Stimulated activated CD4-positive, alpha-beta T cell treated with anti-CD3 and anti-CD28 coated beads, Interleukin-4, amount 100 ng/mL, for 1 hour (primary cell): ENCODE measurements around the gene GALNT2.

ENCODE experiments used
- DNase-seq: peaks from one replicate; pipeline ENCODE4 v3.0.0-alpha.2; 2020

Gene GALNT2

DNA sequence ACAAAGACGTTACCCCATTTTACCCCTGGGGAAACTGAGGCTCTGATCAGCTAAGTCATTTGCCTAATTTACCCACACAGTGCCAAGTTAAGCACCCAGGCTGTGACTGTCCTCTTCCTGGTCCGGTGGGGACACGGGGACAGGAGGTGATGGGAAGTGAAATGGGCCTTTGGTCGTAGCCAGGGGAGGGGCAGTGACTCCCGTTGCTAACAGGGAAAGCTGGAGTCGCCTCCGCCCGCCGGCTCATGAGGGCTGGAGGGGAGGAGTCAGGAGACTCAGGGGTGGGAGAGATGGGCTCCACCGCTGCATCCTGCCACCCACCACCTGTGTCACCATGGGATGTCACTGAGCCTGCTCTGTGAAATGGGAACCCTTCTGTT, 219.8 kb downstream of the GALNT2 start:
- DNase-seq: no peak

DNA sequence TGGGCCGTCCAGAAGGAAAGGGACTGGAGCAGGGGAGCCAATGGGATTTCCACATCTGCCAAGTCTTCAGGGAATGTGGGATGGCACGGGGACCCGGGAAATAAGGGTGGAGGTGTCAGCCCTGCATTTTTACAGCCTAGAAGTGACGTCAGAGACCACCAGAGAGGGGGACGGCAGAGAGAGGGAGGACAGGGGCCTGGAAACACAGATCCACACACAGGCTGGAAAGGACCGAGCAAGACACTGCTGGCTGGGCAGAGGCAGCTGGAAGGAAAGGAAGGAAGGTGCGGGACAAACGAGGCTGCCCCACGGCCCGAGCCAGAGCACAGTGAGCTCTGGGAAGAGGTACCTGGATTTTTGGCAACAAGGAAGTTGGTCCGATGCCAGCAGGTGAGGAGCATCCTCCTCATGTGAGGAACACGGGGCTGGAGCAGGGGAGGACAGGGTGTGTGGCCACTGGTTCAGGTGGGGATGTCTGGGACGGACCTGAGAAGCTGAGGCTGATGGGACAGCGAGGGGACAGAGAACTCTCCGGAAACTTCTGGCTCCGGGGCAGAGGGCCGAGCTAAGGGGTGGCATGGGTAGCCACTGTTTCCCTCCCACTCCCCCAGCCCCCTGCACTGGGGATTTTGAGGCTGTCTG, 220.8 kb downstream of the GALNT2 start:
- DNase-seq: no peak

DNA sequence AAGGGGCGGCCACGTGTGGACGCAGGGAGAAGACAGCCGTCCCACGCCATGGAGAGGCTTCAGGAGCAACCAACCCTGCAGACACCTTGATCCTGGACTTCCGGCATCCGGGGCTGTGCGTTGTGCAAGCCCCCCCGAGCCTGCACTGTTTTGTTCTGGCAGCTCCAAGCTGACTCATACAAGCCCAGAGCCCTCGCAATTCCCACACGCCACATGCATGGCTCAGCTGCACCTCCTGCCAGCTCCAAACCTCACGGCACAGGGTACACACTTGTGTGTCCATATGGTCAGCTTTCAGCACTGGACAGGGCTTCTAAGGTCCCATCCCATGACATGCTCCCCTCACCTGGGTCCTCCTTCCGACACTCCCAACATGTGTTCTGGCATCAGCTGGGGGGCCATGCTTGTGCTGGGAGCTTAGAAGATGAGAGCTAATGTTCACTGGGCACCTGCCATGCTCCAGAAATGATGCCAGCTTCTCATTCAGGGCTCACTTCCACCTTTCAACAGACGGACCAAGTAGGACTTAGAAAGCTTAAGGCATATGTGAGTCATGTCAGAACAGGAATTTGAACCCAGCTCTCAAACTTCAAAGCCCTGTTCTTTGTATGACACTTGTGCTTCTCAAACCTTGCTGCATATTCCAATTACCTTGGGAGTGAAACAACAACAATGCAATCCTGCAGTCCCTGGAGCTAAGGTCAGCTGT, 221.8 kb downstream of the GALNT2 start:
- no peak for DNase-seq

DNA sequence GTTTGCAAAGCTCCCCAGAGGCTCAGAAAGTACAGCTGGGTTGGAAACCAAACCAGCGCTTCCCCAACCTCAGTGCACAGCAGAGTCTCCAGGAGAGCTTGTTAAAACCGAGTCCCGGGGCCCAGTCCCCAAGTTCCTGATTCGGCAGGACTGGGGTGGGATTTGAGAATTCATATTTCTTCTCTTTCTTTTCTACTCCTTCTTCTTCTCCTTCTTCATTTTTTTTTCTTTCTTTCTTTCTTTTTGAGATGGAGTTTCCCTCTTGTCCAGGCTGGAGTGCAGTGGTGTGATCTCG, 222.3 kb downstream of the GALNT2 start:
- no peak for DNase-seq

DNA sequence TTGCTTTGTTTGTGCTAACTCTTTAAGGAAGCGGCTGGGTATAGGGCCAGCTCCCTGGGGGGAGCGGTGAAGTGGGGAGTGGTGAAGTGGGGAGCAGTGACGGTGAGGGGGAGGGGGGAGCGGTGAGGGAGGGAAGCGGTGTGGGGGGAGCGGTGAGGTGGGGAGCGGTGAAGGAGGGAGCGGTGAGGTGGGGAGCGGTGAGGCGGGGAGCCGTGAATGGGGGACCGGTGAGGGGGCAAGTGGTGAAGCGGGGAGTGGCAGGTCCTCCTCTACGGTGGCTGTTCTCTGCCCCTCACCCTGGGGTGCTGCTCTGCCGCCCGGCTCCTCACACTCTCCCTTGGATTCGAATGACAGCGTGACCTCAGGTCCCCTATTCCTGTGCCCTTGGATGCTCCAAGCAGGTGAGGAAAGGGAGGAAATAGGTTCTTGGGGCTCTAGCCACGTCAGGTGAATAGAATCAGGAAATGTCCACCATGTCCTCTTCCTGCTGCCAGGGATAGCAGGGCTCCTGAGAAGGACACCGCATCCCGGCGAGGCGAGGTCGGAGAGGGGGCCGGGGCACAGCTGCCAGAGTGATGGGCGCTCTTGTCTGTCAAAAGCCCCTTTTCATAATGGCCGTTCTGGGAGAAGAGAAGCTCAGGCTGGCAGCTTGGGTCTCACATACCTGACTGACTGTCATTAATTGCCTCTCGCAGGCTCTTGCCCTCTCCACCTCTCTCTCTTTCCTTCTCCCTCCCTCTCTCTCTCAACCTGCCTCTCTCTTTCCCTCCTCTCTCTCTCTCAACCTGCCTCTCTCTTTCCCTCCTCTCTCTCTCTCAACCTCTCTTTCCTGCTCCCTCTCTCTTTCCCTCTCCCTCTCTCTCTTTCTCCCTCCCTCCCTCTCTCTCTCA, 224.9 kb downstream of the GALNT2 start:
- DNase-seq: no peak

DNA sequence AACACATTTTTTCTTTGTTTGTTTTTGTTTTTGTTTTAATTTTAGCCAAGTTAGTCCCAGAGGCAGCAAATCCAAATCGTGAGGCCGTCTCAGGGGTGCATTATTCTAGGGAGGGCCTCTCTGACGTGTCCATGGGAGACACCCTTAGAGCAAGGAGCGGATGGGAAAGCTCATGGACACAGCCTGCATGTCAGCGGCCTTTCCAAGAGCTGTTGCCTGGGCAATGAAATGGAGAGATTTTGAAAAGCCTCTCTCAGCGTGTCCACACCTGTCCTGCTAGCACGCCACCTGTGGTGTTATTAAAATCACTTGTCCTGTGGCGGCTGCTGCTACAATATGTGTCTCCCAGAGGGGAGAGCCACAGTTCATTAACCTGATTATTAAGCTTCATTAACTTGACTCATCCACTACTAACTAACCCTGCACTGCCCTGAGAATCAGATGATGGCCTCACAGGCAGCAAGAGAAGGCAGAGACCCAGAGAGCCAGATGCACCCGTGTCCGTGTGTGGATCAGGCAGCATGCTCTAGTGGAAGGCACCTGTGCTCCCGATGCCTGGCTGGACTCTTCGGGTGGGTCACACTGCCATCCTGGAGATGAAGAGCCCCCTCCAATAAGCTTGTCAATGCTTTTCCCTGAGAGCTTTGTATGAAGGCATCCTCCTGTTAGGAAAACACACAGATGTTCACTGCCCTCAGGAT, 225.8 kb downstream of the GALNT2 start:
- DNase-seq: no peak

DNA sequence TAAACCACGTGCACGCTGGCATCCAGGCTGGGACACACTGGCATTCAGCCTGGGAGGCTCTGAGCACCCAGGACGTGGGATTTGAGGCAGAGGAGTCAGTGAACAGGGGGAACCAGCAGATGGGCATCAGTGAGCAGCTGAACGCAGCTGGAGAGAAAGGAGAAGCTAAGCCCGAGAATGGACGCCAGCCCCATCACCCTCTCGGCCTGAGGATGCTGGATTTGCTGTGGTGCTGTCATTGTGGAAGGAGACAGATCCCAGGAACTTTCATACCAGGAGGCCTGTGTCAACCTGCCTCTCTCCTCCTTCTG, 226.3 kb downstream of the GALNT2 start:
- DNase-seq: no peak

DNA sequence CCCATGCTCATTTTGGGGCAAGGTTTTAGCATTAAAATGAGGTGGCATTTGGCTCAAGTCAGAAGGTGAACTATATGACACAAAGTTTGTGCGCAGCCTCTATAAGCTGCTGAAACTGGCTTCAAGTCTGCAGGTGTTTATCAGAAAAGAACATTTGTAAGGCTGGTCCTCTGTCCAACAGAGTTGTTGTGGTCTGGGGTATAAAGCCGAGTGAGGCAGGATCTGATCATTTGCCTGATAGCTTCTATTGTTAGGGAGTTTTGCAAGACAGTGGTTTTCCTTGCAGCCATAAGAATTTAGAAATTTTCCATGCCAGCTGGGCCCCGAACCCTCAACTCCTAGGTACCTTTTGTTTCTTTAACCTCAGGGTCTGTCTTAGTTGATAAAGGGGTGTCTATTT, 228.3 kb downstream of the GALNT2 start:
- DNase-seq: no peak

DNA sequence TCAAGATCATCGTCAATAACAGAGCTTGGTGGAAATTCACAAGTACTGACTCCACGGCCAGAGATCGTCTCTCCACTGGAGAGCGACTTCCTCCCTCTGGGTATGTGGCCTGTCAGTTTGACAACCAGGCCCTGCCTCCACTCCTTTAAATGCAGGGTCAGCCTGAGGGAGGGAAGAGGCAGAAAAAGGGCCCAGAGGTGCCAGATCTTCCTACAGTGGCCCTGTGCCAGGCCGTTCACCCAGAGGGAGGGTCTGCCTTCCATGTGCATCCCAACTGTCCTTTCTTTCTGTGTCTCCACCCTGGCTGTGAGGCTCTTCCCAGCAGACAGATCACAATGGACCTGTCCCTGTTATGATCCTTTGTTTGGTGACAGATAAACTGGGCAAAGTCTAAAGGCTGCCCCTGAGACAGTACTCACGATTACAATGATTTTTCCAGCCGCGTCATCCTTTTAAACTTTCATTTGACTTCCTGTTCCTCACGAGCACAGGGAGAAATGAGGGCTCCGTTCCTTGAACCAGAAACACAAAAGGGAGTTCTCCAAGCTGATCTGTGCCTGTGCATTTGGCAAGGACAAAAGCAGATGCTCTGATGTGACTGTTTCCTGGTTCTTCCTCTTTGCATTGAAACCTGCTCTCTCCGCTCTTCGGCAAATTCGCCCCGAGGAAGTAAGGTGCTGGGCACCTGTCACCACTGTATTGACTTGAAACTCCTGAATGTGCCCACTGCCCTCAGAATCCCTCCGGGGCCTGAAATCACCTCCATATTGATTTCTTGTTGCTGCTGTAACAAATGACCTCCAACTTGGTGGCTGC, 232.4 kb downstream of the GALNT2 start:
- no peak for DNase-seq

DNA sequence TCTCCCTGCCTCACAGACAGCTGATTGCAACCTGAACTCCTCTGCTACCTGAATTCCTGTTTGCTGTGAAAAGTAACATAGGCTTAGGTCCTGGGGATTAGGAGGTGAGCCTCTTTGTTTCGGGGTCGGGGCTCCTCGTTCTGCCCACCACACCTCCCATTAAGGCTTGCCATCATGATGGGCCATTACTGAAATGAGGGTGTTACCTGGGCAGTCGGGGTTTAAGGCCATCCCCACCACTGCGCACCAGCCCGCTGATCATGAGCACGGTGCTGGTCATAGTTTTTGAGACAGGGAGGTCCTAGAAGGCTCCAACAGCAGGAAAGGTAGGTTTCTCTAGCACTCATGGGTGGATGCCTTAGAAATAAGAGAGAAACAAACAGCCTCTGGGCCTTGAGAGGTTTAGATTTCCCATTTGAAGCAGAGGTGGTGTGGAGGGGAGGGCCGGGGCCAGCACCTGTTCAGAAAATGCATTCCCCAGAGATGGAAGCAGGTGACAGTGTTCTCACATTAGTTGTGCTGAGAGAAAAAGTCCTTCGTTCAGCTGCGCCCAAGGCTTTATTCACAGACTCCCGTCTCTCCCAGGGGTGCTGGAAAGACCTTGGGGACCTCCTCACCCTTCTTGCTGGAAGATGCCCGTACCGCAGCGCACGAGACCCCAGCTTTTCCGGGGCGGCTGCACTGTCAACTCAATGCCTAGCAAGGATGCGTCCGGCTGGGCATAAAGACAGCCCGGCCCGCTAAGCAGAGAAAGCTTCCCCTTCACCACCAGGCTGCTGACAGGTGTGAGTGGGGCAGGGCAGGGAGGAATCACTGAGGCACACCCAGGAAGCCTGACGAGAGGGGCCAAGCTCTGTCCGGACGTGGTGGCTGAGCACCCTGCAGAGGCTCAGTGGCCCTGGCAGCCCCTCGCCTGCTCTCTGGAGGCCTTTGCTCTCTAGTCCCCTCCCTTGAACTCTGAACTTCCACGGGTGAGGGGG, 233.6 kb downstream of the GALNT2 start:
- no peak for DNase-seq

DNA sequence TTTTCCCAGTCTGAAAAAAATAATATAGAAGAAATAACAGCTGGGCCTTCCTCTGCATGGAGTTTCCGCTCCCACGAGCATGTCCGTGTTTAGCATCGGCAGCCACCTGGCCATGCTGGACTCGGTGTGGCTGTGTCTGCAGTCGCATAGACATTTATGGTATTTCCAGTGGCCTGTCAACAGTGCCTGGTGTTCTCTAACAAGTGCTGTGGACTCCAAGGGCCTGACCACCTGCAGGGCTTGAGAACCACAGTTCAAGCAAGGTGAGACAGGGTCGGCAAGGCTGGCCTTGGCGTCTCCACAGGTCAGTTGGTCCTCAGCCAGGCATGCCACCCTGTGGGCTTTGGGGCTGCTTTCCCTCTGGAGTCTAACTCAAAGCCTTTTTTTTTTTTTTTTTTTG, 234.3 kb downstream of the GALNT2 start:
- no peak for DNase-seq

DNA sequence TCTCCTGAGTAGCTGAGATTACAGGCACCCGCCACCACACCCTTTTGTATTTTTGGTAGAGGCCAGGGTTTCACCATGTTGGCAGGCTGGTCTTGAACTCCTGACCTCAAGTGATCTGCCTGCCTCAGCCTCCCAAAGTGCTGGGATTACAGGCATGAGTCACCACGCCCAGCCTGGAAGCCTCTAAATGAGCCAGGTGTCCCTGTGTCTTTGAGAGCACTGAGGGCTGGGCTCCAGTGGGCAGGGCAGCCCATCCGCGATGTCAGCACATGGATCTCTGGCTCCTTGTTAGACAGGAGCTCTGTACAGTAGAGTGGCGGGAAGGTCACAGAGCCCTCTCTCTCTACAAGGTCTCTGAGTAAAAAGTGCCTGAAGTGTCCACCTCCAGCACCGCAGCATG, 234.8 kb downstream of the GALNT2 start:
- DNase-seq: no peak

DNA sequence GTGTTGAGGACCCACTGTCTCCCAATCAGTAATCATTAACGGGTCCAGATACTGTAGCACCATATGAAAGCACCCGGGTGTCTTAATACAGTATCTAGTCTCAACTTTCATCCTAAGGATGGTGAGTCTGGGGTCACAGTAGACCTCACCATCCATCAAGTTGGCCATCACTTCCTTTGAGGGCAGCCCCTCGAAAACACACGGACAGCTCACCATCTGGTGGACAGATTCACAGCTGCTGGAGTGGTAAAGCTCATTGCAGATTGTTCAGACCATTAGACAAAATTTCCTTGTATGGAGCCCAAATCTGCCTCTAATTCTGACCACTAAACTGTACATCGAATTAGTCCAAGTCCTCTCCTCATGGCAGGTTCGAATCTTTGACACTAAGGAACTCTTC, 236.0 kb downstream of the GALNT2 start:
- DNase-seq: no peak

DNA sequence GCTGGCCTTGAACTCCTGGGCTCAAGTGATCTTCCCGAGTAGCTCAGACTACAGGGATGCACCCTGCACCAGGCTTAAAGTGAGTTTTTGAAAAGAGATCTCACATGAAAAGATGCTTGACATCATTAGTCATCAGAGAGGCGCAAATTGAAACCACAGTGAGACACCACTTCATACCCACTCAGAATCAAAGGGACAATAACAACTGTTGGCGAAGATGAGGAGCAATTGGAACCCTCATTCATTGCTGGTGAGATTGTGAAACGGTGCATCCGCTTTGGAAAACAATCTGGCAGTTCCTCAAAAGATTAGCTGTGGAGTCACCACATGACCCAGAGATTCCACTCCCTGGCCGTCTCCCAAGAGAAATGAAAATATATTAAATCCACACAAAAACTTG, 236.8 kb downstream of the GALNT2 start:
- no peak for DNase-seq

DNA sequence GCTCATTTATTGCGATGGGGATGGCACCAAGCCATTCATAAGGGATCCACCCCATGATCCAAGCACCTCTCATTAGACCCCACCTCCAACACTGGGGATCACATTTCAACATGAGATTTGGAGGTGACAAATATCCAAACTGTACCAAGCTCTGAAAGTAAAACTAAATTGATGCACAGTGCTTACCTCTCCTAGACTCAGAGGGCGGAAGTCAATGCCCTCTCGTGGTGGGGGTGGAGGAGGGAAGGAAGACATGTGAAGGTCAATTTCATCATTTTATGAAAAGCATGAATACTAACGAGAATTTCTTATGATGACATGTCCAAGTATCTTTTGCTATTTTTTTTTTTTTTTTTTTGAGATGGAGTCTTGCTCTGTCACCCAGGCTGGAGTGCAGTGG, 239.1 kb downstream of the GALNT2 start:
- DNase-seq: peak; percentile 23

DNA sequence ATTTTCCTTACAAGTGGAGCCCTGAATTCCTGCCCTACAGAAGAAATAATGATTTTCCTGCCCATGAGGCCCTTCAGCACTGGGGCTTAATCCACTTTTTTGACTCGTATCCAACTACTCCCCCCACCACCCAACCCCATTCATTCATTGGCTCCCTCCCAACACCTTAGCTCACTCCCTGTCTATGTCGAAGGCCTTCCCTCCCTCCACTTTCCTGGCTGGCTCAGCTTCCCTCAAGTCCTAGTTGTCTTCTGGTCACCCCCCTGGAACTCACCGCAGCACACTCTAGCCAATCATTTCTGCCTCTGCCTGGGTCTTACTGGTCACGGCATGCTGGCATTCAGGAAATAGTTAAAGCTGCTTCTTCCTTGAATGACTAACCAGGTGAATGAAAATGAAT, 240.2 kb downstream of the GALNT2 start:
- no peak for DNase-seq

DNA sequence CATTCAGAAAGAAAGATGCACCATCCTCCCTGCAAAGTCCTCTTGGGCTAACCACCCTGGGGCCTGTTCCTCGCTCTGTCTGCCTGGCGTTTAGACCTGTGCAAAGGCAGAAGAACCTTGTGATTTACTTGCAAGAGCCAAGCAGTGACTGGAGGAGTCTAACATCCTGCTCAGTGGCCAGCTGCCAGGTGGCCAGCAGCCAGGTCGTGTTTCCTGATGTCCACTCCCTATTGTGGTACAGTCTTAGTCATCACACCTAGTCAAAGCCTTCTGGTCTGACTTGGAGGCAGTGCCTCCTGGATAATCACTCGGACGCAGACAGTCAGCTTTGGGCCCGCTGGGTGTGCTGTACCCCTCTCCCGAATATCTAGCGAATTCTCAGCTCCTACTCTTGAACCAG, 241.0 kb downstream of the GALNT2 start:
- no peak for DNase-seq

DNA sequence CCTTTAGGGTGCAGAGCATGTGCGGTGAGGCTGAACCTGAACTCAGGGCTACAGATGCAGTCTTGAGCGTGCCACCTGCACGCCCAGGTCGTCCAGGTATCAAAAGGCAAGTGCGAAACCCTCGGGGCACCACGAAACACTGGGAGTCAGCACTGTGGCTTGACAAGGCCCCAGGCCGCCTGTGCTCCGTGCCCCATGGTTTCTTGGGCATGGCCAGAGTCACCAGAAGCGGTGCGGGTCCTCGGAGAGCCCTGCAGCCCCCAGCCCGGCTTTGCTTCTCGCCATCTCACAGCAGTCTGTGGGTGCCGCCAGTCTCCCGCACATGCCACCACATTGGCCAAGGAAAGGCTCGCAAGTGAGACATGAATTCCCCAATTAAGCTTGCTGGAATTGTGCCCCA, 241.8 kb downstream of the GALNT2 start:
- DNase-seq: no peak

DNA sequence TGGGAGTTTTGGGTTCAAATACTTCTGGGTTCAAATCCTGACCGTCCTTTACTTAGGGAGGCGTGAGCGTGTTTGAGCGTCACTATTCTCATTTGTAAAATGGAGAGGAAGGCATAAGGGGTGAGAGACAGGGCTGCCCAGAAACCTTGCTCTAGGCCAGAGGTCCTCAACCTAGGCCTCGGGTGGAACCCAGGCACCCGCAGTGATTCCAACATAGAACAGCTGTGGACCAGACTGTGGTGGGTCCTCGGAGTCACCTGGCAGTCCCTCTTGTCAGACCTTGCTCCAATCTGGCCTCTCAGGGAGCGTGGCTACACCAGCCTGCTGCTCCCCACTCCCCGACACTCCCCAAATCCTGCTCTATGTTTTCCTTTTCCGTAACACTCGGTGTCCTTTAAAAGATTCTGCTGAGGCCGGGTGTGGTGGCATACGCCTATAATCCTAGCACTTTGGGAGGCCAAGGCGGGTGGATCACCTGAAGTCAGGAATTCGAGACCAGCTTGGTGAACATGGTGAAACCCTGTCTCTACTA, 242.7 kb downstream of the GALNT2 start:
- DNase-seq: no peak

DNA sequence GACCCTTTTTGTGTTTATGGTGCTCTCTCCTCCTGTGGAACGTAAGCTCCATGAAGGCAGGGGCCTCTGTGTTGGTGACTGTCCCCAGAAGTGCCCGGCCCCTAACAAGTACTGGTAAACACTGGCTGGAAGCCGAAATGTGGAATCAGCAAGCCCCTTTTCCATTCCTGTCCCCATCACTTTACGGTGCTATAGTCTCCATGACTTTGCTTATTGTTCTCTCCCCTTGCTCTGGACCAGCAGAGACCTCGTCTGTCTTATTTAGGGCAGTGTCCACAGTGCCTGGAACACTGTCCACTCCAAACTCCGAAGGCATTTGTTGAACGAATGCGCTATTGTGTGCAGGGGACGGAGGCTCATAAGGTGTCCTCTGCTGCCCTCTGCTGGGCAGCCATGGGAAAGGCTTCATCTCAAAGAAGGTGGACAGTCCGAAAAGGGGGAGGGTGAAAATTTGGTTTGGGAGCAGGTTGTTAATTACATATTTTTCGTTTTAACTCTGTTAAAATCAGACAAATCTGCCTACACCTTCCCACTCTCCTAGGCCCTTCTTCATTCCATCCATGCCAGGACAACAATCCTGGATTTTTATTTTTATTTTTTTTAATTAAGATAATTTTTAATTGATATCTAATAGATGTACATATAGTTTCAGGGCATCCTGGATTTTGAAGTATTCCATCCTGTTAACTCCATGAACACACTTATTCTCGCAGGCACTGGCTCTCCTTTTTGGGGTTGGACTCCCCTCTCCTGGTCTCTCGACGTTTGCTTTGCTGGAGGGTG, 243.5 kb downstream of the GALNT2 start:
- peak; percentile 66 for DNase-seq

DNA sequence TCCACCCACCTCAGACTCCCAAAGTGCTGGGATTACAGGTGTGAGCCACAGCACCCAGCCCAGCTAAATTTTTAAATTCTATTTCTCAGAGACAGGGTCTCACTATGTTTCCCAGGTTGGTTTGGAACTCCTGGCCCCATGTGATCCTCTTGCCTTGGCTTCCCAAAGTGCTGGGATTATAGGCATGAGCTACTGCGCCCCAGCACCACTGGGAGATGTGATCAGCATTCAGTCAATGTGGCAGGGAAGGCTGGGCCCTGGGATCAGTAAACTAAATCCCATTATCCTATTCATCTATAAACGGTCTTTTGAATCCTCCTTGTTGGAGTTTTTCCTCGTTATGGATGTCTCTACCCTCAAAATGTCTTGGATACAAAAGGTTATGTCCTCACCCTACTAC, 245.6 kb downstream of the GALNT2 start:
- no peak for DNase-seq
